ENCODE data around the gene COX10.

DNA sequence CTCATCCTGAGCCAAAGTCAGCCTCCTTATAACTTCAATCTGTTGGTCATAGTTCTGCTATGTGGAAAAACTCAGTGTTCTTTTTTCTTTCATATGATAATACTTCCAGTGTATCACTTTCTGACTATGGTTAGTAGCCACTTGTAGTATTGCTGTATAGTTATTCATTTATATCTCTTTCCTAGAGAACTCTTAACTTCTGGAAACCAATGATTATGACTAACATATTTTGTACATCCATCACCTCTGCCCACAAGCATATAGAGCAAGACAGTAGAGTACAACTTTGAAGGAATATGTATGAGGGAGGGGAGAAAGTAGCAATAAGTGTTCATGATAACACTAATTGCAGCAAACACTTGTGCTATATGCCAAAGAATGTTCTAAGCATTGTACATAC lies 38.6 kb downstream of the COX10 start:
- no peak for TF ChIP-seq YY1 (IDR thresholded peaks at IDR 0.05; ENCODE audit: insufficient read depth, insufficient read length)
- no peak for TF ChIP-seq ZNF274 (IDR thresholded peaks at IDR 0.05; ENCODE audit: low read depth, low read length)

Measured in NT2/D1 (cell line).